NCI-H2107 treated with DMSO at 0.1 percent for 48 hours (cell line): ENCODE measurements around the gene OR6S1.
"Not testable (repeated sequence)": the region's sequence is repeated elsewhere in the genome, so short reads cannot be mapped to it uniquely, and the experiment has no call there.

ENCODE experiments used
- DNase-seq: peaks from one replicate; lab custom pipeline; 2025; ENCODE audit not compliant: unreplicated experiment; lab: John Stamatoyannopoulos, UW

OR6S1 gene

DNA sequence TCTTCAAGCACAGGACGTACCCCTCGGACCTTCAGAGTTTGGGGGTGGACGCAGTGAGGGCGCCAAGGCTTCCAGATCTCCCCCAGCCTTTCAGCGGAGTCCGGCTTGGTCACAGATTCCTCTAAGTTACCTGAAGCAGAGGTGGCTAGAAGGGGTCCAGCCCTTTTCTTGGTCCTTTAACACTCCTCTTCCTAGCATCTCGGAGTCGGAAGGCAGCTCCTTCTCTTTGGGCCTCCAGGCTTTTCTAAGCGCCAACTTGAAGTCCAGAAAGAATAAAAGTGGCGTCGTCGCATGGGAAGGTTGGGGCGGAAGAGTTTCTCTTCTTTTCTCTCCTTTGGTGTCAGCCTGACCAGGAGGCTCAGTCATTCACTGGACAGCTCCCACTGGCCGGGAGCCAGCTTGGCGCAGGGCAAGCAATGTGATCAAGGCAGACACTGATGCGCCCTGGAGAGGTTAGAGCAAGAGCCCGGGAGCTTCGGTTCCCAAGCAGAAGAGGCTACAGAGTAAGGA, 9.6 kb downstream of the OR6S1 start:
- no peak for DNase-seq

GRCh38 chr14:20631023-20631879, 10.2 kb downstream of the OR6S1 start:
- peak; percentile 30 for DNase-seq

DNA sequence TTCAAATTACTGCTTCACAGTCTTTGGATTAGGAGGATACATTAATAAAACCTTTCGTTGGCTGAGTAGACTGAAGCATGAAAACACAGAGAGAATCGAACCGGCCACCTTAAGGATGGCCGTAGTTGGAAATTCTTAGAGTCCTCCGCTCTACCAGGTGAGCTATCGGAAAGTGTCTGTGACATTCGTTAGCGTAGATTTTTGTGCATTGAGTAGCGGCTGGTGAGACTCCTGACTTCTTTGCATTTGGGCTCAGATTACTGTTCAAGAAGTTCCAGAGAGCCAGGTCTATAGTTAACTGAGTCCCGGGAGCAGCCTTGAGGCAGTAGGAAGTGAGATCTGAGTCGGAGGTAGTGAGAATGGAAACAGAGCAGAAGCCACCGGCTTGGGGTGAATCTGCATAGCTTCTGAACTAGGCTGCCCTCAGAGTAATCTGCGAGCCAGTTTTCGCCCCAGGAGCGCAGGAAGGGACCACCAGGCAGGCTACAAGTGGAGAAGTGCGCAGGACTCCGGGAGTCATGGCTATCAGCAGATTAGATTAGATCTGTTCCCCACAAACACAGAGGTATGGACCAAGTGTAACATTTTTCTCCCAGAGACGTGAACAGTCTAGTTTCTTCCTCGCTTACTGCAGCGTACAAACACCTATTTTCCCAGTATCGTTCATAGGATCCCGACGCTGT, 11.0 kb downstream of the OR6S1 start:
- no peak for DNase-seq

- DNase-seq: no peak
These were observed 13.2 kb downstream of the OR6S1 start for GRCh38 chr14:20628063-20628854.

GRCh38 chr14:20627346-20628027, 14.0 kb downstream of the OR6S1 start:
- DNase-seq: no peak

GRCh38 chr14:20626274-20626673, 15.2 kb downstream of the OR6S1 start:
- DNase-seq: no peak

DNA sequence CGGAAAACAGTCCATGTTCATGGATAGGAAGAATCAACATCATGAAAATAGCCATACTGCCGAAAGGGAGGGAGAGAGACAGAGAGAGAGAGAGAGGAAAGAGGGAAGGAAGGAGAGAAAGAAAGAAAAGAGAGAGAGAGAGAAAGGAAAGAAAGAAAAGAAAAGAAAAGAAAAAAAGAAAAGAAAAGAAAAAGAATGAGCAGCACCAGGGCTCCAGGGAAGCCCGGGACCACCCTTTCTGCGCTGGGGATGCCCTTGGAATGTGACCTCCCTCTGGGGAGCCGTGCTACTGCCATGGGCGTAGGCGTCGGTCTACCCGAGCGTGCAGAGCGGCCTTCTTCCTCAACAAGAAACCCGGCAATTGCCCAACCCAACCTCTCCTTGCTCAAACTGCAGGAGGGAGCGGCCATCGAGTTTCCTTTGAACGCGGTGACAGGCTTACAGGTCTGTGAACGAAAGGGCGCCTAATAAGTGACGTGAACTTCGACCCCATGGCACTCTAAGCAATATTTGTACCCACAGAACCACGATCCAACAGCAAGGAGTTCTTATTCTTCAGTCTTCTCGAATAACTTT, 16.9 kb downstream of the OR6S1 start:
- DNase-seq: no peak

DNA sequence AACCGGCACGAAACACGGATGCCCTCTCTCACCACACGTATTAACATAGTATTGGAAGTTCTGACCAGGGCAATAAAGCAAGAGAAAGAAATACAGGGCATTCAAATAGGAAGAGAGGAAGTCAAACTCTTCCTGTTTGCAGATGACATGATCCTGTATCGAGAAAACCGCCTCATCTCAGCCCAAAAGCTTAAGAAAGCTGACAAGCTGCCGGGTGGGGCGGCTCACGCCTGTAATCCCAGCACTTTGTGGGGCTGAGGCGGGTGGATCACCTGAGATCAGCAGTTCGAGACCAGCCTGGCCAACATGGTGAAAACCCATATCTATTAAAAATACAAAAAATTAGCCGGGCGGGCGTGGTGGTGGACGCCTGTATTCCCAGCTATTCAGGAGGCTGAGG, 17.7 kb downstream of the OR6S1 start:
- no peak for DNase-seq

DNA sequence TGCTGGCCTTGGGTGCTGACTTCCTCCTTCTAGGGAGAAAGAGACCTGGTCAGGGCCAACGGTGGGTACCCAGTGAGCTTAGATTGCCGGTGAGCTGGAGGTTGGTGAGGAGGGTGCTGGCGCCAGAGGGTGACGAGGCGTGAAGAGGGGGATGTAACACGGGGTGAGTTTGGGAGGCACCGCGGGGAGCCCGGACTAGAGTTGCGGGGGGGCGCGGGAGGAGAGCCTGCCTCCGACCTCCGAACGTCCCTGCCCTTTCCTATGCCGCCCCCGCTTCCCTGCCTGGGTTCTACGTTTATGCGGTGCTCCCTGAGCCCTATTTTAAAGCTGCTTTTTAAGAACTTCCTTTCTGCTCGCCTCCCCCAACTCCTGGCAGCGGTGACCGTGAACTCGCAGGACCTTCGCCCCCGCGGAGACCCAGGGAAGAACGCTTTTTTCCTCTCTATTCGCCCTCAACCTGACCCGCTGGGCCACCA, 18.6 kb downstream of the OR6S1 start:
- no peak for DNase-seq

- DNase-seq: no peak
These were observed 20.6 kb downstream of the OR6S1 start for GRCh38 chr14:20620798-20621478.

GRCh38 chr14:20619688-20620087, 21.8 kb downstream of the OR6S1 start:
- not testable (repeated sequence) for DNase-seq

- DNase-seq: no peak
These were observed 23.2 kb downstream of the OR6S1 start for GRCh38 chr14:20618271-20618749.

- DNase-seq: no peak
These were observed 24.1 kb downstream of the OR6S1 start for GRCh38 chr14:20617138-20618003.

- DNase-seq: no peak
These were observed 25.5 kb downstream of the OR6S1 start for GRCh38 chr14:20615996-20616395.

- DNase-seq: no peak
These were observed 27.3 kb downstream of the OR6S1 start for GRCh38 chr14:20614038-20614840.

- peak; percentile 95 for DNase-seq
These were observed 28.1 kb downstream of the OR6S1 start for GRCh38 chr14:20613094-20614037.

DNA sequence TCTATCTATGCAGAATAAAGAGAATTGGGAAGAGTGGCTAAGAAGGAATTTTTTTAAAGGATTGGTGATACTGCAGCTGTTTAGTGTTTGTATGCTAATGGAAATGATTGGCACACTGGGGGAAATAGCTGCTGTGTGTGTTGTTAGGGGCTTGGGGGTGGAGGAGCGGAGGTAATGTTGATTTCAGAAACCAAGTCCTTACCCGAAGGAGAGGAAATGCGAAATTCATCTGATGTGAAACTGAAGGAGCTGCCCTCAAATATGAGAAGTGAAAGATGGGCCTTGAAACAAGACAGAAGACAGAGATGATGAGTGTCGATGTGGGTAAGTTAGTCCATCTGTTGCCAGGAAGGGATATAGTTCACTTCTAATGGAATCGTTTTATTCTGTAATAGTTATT, 29.1 kb downstream of the OR6S1 start:
- no peak for DNase-seq
